GM19324 (cell line): ENCODE data around the gene FURIN.

Experiments
- ATAC-seq: cut with Tn5 transposase; IDR thresholded peaks from one replicate; pipeline ENCODE4 v1.9.1; 2021; ENCODE audit warnings: mild to moderate bottlenecking, moderate library complexity; ENCODE audit not compliant: unreplicated experiment, low FRiP score

Gene FURIN

GRCh38 chr15:90932660-90932991 lies 64.2 kb downstream of the FURIN start:
- ATAC-seq = no peak
